Measurements from ENCODE around the gene TRIM22. TPM values are rescaled to one million over a fixed set of nuclear protein-coding genes. Genes with fewer than 3 reads are reported as not detected.
"Not testable (repeated sequence)": the region's sequence is repeated elsewhere in the genome, so short reads cannot be mapped to it uniquely, and the experiment has no call there.

Gene TRIM22
- polyA plus RNA-seq, 1 donor from 2014 or later = 4.3 TPM

DNA sequence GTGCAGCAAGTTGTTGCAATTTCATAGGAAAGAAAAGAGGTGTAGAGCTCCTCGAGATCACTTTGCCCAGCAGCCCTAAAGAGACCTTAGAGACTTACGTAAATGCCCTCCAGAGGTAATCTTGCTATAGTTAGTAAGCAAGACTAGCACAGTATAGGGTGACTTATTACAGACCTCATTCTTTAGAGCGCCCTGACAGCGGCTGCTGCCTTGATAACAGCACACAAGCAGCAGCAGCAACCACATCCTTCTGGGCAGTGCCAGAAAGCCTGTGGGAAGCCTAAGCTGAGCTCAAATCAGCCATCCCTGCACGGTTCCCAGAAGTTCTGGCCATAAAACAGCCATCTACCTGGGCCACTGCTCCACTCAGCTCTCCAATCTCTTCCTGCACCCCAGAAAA lies 24.1 kb downstream of the TRIM22 start:
- H2AFZ ChIP-seq (ENCODE audit: low read depth, low read length) = no peak overlapping the region
- H3K79me2 ChIP-seq (replicated peaks; ENCODE audit: insufficient read depth, low read length) = no peaks in the 10 kb centered on the region
- no peaks in the 10 kb centered on the region for H3K9me3 ChIP-seq (ENCODE audit: low read length)
- H4K20me1 ChIP-seq (ENCODE audit: insufficient read depth) = no peaks in the 10 kb centered on the region
- H3F3A ChIP-seq (ENCODE audit: insufficient read depth, low read length, poor library complexity, severe bottlenecking) = no peaks in the 10 kb centered on the region
- H3K27me3 ChIP-seq (ENCODE audit: insufficient read depth, low read depth, low read length) = no peaks in the 10 kb centered on the region
- no peak overlapping the region for H3K4me2 ChIP-seq (ENCODE audit: low read length)
- H3K27ac ChIP-seq (ENCODE audit: low read length) = no peak overlapping the region
- H3K36me3 ChIP-seq (ENCODE audit: insufficient read depth, low read length) = no peaks in the 10 kb centered on the region
- H3K4me3 ChIP-seq (ENCODE audit: low read length) = no peak overlapping the region
- H3K9ac ChIP-seq (ENCODE audit: low read length) = no peak overlapping the region
- TF ChIP-seq EP300 (conservative IDR thresholded peaks at IDR 0.05; ENCODE audit: poor library complexity, severe bottlenecking) = no peak
- TF ChIP-seq TAF1 (IDR thresholded peaks at IDR 0.05; ENCODE audit: low read depth) = no peak
- TF ChIP-seq, protein P1, sequence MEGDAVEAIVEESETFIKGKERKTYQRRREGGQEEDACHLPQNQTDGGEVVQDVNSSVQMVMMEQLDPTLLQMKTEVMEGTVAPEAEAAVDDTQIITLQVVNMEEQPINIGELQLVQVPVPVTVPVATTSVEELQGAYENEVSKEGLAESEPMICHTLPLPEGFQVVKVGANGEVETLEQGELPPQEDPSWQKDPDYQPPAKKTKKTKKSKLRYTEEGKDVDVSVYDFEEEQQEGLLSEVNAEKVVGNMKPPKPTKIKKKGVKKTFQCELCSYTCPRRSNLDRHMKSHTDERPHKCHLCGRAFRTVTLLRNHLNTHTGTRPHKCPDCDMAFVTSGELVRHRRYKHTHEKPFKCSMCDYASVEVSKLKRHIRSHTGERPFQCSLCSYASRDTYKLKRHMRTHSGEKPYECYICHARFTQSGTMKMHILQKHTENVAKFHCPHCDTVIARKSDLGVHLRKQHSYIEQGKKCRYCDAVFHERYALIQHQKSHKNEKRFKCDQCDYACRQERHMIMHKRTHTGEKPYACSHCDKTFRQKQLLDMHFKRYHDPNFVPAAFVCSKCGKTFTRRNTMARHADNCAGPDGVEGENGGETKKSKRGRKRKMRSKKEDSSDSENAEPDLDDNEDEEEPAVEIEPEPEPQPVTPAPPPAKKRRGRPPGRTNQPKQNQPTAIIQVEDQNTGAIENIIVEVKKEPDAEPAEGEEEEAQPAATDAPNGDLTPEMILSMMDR (IDR thresholded peaks at IDR 0.05; ENCODE audit: poor library complexity, severe bottlenecking) = no peak
- no peak for TF ChIP-seq SMC3 (conservative IDR thresholded peaks at IDR 0.05; ENCODE audit: poor library complexity)
- TF ChIP-seq RAD21 (conservative IDR thresholded peaks at IDR 0.05) = no peak
- no peak for TF ChIP-seq POLR2AphosphoS5 (IDR thresholded peaks at IDR 0.05)
- no peak for TF ChIP-seq MXI1 (conservative IDR thresholded peaks at IDR 0.05; ENCODE audit: poor library complexity, severe bottlenecking)
- no peak for TF ChIP-seq EZH2 (IDR thresholded peaks at IDR 0.05; ENCODE audit: borderline replicate concordance, insufficient read depth, low read length, poor library complexity, severe bottlenecking)
- no peaks in the 10 kb centered on the region for H3K9me2 ChIP-seq (ENCODE audit: insufficient read depth, low read length)

DNA sequence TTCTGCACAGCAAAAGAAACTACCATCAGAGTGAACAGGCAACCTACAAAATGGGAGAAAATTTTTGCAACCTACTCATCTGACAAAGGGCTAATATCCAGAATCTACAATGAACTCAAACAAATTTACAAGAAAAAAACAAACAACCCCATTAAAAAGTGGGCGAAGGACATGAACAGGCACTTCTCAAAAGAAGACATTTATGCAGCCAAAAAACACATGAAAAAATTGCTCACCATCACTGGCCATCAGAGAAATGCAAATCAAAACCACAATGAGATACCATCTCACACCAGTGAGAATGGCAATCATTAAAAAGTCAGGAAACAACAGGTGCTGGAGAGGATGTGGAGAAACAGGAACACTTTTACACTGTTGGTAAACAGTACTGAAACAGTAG lies 26.9 kb downstream of the TRIM22 start:
- not testable (repeated sequence) for H3K9me2 ChIP-seq (ENCODE audit: insufficient read depth, low read length); H3K9me3 ChIP-seq (ENCODE audit: low read length); H3K36me3 ChIP-seq (ENCODE audit: insufficient read depth, low read length); H3F3A ChIP-seq (ENCODE audit: insufficient read depth, low read length, poor library complexity, severe bottlenecking); H3K4me2 ChIP-seq (ENCODE audit: low read length); H3K79me2 ChIP-seq (replicated peaks; ENCODE audit: insufficient read depth, low read length); H3K4me3 ChIP-seq (ENCODE audit: low read length); H3K9ac ChIP-seq (ENCODE audit: low read length); H2AFZ ChIP-seq (ENCODE audit: low read depth, low read length); H3K27me3 ChIP-seq (ENCODE audit: insufficient read depth, low read depth, low read length); H3K27ac ChIP-seq (ENCODE audit: low read length); H4K20me1 ChIP-seq (ENCODE audit: insufficient read depth)

DNA sequence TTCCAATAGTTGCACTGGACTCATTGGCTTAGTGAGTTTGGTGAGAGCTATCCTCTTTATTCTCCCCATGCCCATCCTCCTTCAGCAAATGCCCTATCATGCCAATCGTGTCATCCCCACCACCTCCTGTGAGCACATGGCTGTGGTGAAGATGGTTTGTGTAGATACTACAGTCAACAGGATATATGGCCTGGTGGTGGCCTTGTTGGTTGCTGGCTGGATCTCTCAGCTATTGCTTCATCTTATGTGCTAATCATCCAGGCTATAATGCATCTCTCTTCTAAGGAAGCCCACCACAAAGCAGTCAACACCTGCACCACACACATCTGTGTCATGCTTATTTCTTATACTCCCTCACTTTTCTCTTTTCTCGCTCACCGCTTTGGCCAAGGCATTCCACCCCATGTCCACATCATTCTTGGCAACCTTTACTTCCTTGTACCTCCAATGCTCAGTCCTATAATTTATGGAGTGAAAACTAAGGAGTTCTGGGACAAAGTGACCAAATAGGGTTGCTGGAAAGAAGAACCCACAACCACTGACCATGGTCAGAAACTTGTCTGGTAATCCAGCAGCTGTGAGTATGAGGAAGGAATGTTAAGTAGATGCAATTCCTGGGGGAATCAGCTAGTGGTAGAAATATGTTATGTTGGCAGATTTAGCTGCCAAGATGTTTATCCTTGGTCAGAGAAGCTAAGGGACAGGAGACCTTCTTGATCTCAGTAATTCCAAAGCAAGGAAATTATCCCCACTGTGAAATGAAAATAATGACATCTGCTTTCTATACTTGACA lies 30.3 kb downstream of the TRIM22 start:
- Histone ChIP-seq H3K27me3 (ENCODE audit: insufficient read depth, low read depth, low read length) (no peaks in the 10 kb centered on the region), H3K79me2 (replicated peaks; ENCODE audit: insufficient read depth, low read length) (no peaks in the 10 kb centered on the region), H2AFZ (ENCODE audit: low read depth, low read length) (no peak overlapping the region), H3K9me3 (ENCODE audit: low read length) (no peaks in the 10 kb centered on the region), H4K20me1 (ENCODE audit: insufficient read depth) (no peaks in the 10 kb centered on the region), H3K9me2 (ENCODE audit: insufficient read depth, low read length) (no peaks in the 10 kb centered on the region), H3K36me3 (ENCODE audit: insufficient read depth, low read length) (no peaks in the 10 kb centered on the region), H3K4me2 (ENCODE audit: low read length) (no peak overlapping the region), H3F3A (ENCODE audit: insufficient read depth, low read length, poor library complexity, severe bottlenecking) (no peaks in the 10 kb centered on the region), H3K27ac (ENCODE audit: low read length) (no peak overlapping the region), H3K9ac (ENCODE audit: low read length) (no peak overlapping the region), H3K4me3 (ENCODE audit: low read length) (no peak overlapping the region)
- TF ChIP-seq MXI1 (conservative IDR thresholded peaks at IDR 0.05; ENCODE audit: poor library complexity, severe bottlenecking) (no peak), SMC3 (conservative IDR thresholded peaks at IDR 0.05; ENCODE audit: poor library complexity) (no peak), EP300 (conservative IDR thresholded peaks at IDR 0.05; ENCODE audit: poor library complexity, severe bottlenecking) (peak; percentile 33)
- TF ChIP-seq, protein P1 (IDR thresholded peaks at IDR 0.05; ENCODE audit: poor library complexity, severe bottlenecking) = no peak
